Liver (tissue), 9 donors: ENCODE data around the gene MYCL. TPM values are rescaled to one million over a fixed set of nuclear protein-coding genes. Genes with fewer than 3 reads are reported as not detected.

Source experiments
- DNase-seq: peaks from one replicate; pipeline ENCODE4 v3.0.0-alpha.2; 2017; ENCODE audit warnings: low spot score
- H3K27ac ChIP-seq, 2 donors: one replicate each; pipeline ENCODE4 v1.7.0; 2013; ENCODE audit warnings: inconsistent platforms in 2 of 2, low read length in 2 of 2, control low read depth in 1 of 2, low read depth in 1 of 2, mild to moderate bottlenecking in 1 of 2
- H3K27me3 ChIP-seq, 4 donors: one replicate each; pipeline versions ENCODE4 v1.6.1 to v1.7.0; 2013; ENCODE audit warnings: low read length in 3 of 4, inconsistent platforms in 1 of 4, mild to moderate bottlenecking in 1 of 4, moderate library complexity in 1 of 4; ENCODE audit not compliant: control insufficient read depth in 4 of 4, insufficient read depth in 4 of 4
- H3K36me3 ChIP-seq, 4 donors: one replicate each; pipeline versions ENCODE4 v1.6.1 to v1.7.0; 2013; ENCODE audit warnings: low read length in 3 of 4, mild to moderate bottlenecking in 3 of 4, low read depth in 1 of 4, moderate library complexity in 1 of 4; ENCODE audit not compliant: control insufficient read depth in 4 of 4, insufficient read depth in 3 of 4
- H3K4me1 ChIP-seq, 4 donors: one replicate each; pipeline versions ENCODE4 v1.6.1 to v1.7.0; 2013; ENCODE audit warnings: low read length in 3 of 4, mild to moderate bottlenecking in 3 of 4, moderate library complexity in 1 of 4; ENCODE audit not compliant: control insufficient read depth in 4 of 4, insufficient read depth in 4 of 4
- H3K4me3 ChIP-seq, 3 donors: one replicate each; pipeline versions ENCODE4 v1.6.1 to v1.7.0; 2013; ENCODE audit warnings: low read length in 3 of 3, control low read depth in 1 of 3, low read depth in 1 of 3, mild to moderate bottlenecking in 1 of 3
- H3K9ac ChIP-seq, 2 donors: one replicate each; pipeline ENCODE4 v1.7.0; 2013; ENCODE audit warnings: low read length in 2 of 2, mild to moderate bottlenecking in 2 of 2, moderate library complexity in 2 of 2, control low read depth in 1 of 2, low read depth in 1 of 2
- H3K9me3 ChIP-seq, 4 donors: one replicate each; pipeline versions ENCODE4 v1.6.1 to v1.7.0; 2013; ENCODE audit warnings: low read length in 3 of 4; ENCODE audit not compliant: control insufficient read depth in 4 of 4
- ATF3 ChIP-seq: IDR thresholded peaks from 2 replicates; pipeline ENCODE4 v1.6.1; 2016; ENCODE audit warnings: antibody characterized with exemption
- EGR1 ChIP-seq, 2 donors: IDR thresholded peaks; 2 replicates each; pipeline ENCODE4 v1.6.1; 2016 to 2018; ENCODE audit warnings: antibody characterized with exemption in 2 of 2, low read depth in 2 of 2
- GABPA ChIP-seq, 2 donors: IDR thresholded peaks in 1 of 2; conservative IDR thresholded peaks in 1 of 2; 2 replicates each; pipeline ENCODE4 v1.6.1; 2016; ENCODE audit warnings: antibody characterized with exemption in 2 of 2, mild to moderate bottlenecking in 1 of 2, moderate library complexity in 1 of 2
- HNF4A ChIP-seq, 2 donors: conservative IDR thresholded peaks; 2 replicates each; pipeline ENCODE4 v1.6.1; 2016; ENCODE audit warnings: antibody characterized with exemption in 2 of 2, mild to moderate bottlenecking in 2 of 2
- HNF4G ChIP-seq: IDR thresholded peaks from 2 replicates; pipeline ENCODE4 v1.6.1; 2016; ENCODE audit warnings: antibody characterized with exemption
- JUND ChIP-seq, 2 donors: IDR thresholded peaks; 2 replicates each; pipeline ENCODE4 v1.6.1; 2016; ENCODE audit warnings: antibody characterized with exemption in 2 of 2
- MAX ChIP-seq: IDR thresholded peaks from 2 replicates; pipeline ENCODE4 v1.6.1; 2016; ENCODE audit warnings: antibody characterized with exemption
- RAD21 ChIP-seq, 2 donors: IDR thresholded peaks; 2 replicates each; pipeline ENCODE4 v1.6.1; 2016; ENCODE audit warnings: antibody characterized with exemption in 2 of 2, mild to moderate bottlenecking in 2 of 2
- RXRA ChIP-seq, 2 donors: IDR thresholded peaks; 2 replicates each; pipeline ENCODE4 v1.6.1; 2017 to 2018; ENCODE audit warnings: antibody characterized with exemption in 2 of 2, mild to moderate bottlenecking in 1 of 2
- SP1 ChIP-seq: IDR thresholded peaks from 2 replicates; pipeline ENCODE4 v1.6.1; 2018; ENCODE audit warnings: antibody characterized with exemption, mild to moderate bottlenecking
- WGBS: extraction: QIAGEN DNeasy Blood & Tissue Kit; methylation state at CpG from one replicate; pipeline ENCODE4 v1.1.7; 2013; 5-methylcytosine and 5-hydroxymethylcytosine counted together
- polyA plus RNA-seq, 2 donors: library from polyadenylated mRNA; stranded (reverse) in 1 of 2; unstranded in 1 of 2; fragments of 200-250 nt in 1 of 2; fragments of >200 nt in 1 of 2; fragmentation: Nextera tagmentation in 1 of 2; extraction: Ambion mirVana in 1 of 2; gene quantifications; one replicate each; pipeline versions ENCODE4 v1.2.1 to v1.2.3, GENCODE V29; 2013 to 2015
- total RNA-seq, 2 donors: library from RNA; depleted of rRNA; stranded (reverse); fragments of >200 nt; gene quantifications; one replicate each; pipeline ENCODE4 v1.2.3, GENCODE V29; 2014
- TF ChIP-seq, protein P1 (sequence below): fragments of 150-350 bp; IDR thresholded peaks from 2 replicates; pipeline ENCODE4 v1.5.1; 2017; ENCODE audit warnings: improper control_type of control experiment, low read depth, low read length; ENCODE audit not compliant: missing input control
- TF ChIP-seq, protein P2 (sequence below): IDR thresholded peaks from 2 replicates; pipeline ENCODE4 v1.6.1; 2016; ENCODE audit warnings: antibody characterized with exemption
- donor health status: healthy.
- donor health status: healthy.
- donor health status: healthy.
- donor health status: healthy.
- donor health status: healthy.

MYCL gene
- total and polyA plus RNA-seq, 4 donors, result 1.8 to 6.6 (median 2.5) TPM

GRCh38 chr1:39926820-39927219, 25.1 kb upstream of the MYCL start:
- no peak overlapping the region for H3K4me3 ChIP-seq
- H3K4me1 ChIP-seq, result peaks cover 22 to 69% (median 59%) of the 10 kb centered on the region in 4 donors
- DNase-seq, result no peak
- H3K9me3 ChIP-seq, result no peaks in the 10 kb centered on the region
- H3K27me3 ChIP-seq, result no peaks in the 10 kb centered on the region
- no peak for TF ChIP-seq GABPA (IDR thresholded peaks at IDR 0.05 in 1 of 2, conservative IDR thresholded peaks at IDR 0.05 in 1 of 2)
- no peak for TF ChIP-seq MAX
- peak; percentile 11 to 38 for TF ChIP-seq RXRA (IDR thresholded peaks at IDR 0.05)
- peak; percentile 16 for TF ChIP-seq SP1
- H3K36me3 ChIP-seq, result no peaks in the 10 kb centered on the region
- peak overlapping the region; percentile 79 to 91 for H3K27ac ChIP-seq
- H3K9ac ChIP-seq, result peak overlapping the region in 1 of 2 donors; percentile 47
- WGBS, result 31% methylated on average over 6 of the region's 6 CpGs

DNA sequence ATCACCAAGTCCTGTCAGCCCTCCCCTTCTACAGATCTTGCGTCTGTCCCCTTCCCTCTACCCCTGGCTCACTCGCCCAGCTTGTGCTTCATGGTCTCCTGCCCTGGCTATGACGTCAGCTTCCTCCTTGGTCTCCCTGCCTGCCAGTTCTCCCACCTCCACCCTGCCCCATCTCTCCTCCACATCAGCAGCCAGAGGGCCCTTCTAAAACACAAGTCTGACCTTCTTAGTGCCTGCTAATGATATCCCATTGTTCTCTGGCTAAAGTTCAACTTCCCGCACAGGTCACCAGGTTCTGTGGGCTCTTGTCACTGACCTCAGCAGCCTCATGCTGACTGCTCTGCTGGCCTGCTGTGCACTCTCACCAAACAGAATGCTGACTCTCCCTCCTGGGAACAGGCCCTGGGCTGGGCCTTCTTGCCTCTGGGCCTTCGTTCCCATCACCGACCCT, 24.7 kb upstream of the MYCL start:
- Histone ChIP-seq H3K36me3 (no peaks in the 10 kb centered on the region), H3K4me1 (peaks cover 22 to 68% (median 58%) of the 10 kb centered on the region in 4 donors), H3K27me3 (no peaks in the 10 kb centered on the region), H3K9me3 (no peaks in the 10 kb centered on the region), H3K4me3 (no peak overlapping the region), H3K9ac (no peak overlapping the region), H3K27ac (peak overlapping the region; percentile 79 to 91)
- TF ChIP-seq HNF4G (peak; percentile 63), JUND (IDR thresholded peaks at IDR 0.05) (peak; percentile 9 to 16), RXRA (IDR thresholded peaks at IDR 0.05) (peak; percentile 92 to 97), SP1 (peak; percentile 88), MAX (peak; percentile 71), GABPA (IDR thresholded peaks at IDR 0.05 in 1 of 2, conservative IDR thresholded peaks at IDR 0.05 in 1 of 2) (no peak), RAD21 (IDR thresholded peaks at IDR 0.05) (peak in 1 of 2 donors; percentile 36), ATF3 (no peak), EGR1 (IDR thresholded peaks at IDR 0.05; ENCODE audit: low read depth in 2 of 2) (peak in 1 of 2 donors; percentile 38), HNF4A (conservative IDR thresholded peaks at IDR 0.05) (peak; percentile 83 to 85)
- TF ChIP-seq, protein P1, sequence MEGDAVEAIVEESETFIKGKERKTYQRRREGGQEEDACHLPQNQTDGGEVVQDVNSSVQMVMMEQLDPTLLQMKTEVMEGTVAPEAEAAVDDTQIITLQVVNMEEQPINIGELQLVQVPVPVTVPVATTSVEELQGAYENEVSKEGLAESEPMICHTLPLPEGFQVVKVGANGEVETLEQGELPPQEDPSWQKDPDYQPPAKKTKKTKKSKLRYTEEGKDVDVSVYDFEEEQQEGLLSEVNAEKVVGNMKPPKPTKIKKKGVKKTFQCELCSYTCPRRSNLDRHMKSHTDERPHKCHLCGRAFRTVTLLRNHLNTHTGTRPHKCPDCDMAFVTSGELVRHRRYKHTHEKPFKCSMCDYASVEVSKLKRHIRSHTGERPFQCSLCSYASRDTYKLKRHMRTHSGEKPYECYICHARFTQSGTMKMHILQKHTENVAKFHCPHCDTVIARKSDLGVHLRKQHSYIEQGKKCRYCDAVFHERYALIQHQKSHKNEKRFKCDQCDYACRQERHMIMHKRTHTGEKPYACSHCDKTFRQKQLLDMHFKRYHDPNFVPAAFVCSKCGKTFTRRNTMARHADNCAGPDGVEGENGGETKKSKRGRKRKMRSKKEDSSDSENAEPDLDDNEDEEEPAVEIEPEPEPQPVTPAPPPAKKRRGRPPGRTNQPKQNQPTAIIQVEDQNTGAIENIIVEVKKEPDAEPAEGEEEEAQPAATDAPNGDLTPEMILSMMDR, result no peak
- WGBS, result 35% methylated on average over 6 of the region's 6 CpGs
- DNase-seq, result no peak

GRCh38 chr1:39925721-39926342, 24.1 kb upstream of the MYCL start:
- H3K9me3 ChIP-seq, result no peaks in the 10 kb centered on the region
- peak overlapping the region; percentile 79 to 91 for H3K27ac ChIP-seq
- TF ChIP-seq, protein P2, sequence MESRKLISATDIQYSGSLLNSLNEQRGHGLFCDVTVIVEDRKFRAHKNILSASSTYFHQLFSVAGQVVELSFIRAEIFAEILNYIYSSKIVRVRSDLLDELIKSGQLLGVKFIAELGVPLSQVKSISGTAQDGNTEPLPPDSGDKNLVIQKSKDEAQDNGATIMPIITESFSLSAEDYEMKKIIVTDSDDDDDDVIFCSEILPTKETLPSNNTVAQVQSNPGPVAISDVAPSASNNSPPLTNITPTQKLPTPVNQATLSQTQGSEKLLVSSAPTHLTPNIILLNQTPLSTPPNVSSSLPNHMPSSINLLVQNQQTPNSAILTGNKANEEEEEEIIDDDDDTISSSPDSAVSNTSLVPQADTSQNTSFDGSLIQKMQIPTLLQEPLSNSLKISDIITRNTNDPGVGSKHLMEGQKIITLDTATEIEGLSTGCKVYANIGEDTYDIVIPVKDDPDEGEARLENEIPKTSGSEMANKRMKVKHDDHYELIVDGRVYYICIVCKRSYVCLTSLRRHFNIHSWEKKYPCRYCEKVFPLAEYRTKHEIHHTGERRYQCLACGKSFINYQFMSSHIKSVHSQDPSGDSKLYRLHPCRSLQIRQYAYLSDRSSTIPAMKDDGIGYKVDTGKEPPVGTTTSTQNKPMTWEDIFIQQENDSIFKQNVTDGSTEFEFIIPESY, result no peak
- TF ChIP-seq ATF3, result no peak
- DNase-seq, result no peak
- no peak overlapping the region for H3K9ac ChIP-seq
- peaks cover 22 to 68% (median 58%) of the 10 kb centered on the region in 4 donors for H3K4me1 ChIP-seq
- H3K4me3 ChIP-seq, result no peak overlapping the region
- 84% methylated on average over 2 of the region's 2 CpGs for WGBS
- H3K27me3 ChIP-seq, result no peaks in the 10 kb centered on the region
- H3K36me3 ChIP-seq, result no peaks in the 10 kb centered on the region
